Cardiac muscle cell (in vitro differentiated cells and primary cell): ENCODE data around the gene NCAPD2. TPM values are rescaled to one million over a fixed set of nuclear protein-coding genes. Genes with fewer than 3 reads are reported as not detected.
A peak's percentile ranks its signal among the peaks of the same experiment; 100 is the strongest.

Experiments
- DNase-seq, 2 donors: peaks; one replicate each; pipeline versions ENCODE4 v3.0.0 to v3.0.0-alpha.2; 2010 to 2017; ENCODE audit warnings: low read depth in 1 of 2, low spot score in 1 of 2
- H3K27ac ChIP-seq: fragments of 200-600 bp; sonication (generic); 2 replicates; pipeline ENCODE4 v1.5.1; 2016
- H3K27me3 ChIP-seq: fragments of 200-600 bp; sonication (generic); 2 replicates; pipeline ENCODE4 v1.6.0; 2016; ENCODE audit warnings: control low read depth
- H3K36me3 ChIP-seq: fragments of 200-600 bp; sonication (generic); 2 replicates; pipeline ENCODE4 v1.5.1; 2016; ENCODE audit warnings: control low read depth
- H3K4me1 ChIP-seq: fragments of 200-600 bp; sonication (generic); 2 replicates; pipeline ENCODE4 v1.8.1; 2017; ENCODE audit warnings: low read depth, mild to moderate bottlenecking, mixed run types
- H3K4me3 ChIP-seq: fragments of 200-600 bp; sonication (generic); 2 replicates; pipeline ENCODE4 v1.5.1; 2016; ENCODE audit warnings: mild to moderate bottlenecking
- H3K9me3 ChIP-seq: fragments of 200-600 bp; sonication (generic); 2 replicates; pipeline ENCODE4 v1.5.1; 2017; ENCODE audit warnings: low read depth, mild to moderate bottlenecking, control low read depth
- CTCF ChIP-seq: IDR thresholded peaks from 2 replicates; pipeline ENCODE4 v1.5.1; 2012; ENCODE audit warnings: low read depth, mild to moderate bottlenecking, low read length
- polyA plus RNA-seq: library from polyadenylated mRNA; unstranded; fragments of >200 nt; fragmentation: Nextera tagmentation; extraction: Ambion mirVana; gene quantifications from 2 replicates; pipeline ENCODE4 v1.2.1, GENCODE V29; 2016
- total RNA-seq: library from RNA; depleted of rRNA; stranded (reverse); fragments of >200 nt; gene quantifications from 2 replicates; pipeline ENCODE4 v1.2.3, GENCODE V29; 2016

The NCAPD2 gene
- total and polyA plus RNA-seq, 2 experiments from 2014 or later, result 20.2 to 134 TPM

DNA sequence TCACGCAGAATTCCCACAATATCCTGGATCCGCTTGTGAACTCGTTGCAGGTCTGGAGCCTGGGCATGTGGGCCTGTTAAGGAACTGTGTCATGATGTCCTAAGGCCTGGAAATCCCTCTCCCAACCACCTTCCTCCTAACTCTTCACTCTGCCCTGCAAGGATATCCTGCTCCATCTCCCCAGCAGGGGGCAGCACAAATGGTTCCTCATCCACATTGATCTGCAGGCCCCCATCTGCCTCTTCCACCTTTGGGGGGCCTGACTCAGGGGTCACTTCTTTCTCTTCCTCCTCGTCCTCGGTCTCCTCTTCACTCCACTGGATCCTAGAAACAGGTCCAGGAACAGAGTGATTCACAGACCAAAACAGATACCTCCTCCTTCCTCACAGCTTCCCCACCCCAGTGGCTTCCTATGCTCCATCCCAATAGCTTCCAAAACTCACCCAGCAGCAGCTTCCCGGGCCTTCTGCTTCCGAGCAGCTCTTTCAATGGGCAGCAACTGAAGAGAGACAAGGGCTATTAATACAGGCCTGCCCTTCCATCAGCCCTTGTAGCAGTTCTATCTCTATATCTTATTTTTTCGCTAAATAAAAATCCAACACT, 69.6 kb downstream of the NCAPD2 start:
- Histone ChIP-seq H3K27ac (no peak overlapping the region), H3K9me3 (no peaks in the 10 kb centered on the region), H3K4me3 (no peak overlapping the region), H3K36me3 (peaks cover 45% of the 10 kb centered on the region), H3K27me3 (no peaks in the 10 kb centered on the region), H3K4me1 (no peaks in the 10 kb centered on the region)
- peak; percentile 81 for TF ChIP-seq CTCF
- DNase-seq, result peak; percentile 60 to 74

- H3K27ac ChIP-seq, result no peak overlapping the region
Measured at GRCh38 chr12:6567112-6567670, 73.3 kb downstream of the NCAPD2 start.

DNA sequence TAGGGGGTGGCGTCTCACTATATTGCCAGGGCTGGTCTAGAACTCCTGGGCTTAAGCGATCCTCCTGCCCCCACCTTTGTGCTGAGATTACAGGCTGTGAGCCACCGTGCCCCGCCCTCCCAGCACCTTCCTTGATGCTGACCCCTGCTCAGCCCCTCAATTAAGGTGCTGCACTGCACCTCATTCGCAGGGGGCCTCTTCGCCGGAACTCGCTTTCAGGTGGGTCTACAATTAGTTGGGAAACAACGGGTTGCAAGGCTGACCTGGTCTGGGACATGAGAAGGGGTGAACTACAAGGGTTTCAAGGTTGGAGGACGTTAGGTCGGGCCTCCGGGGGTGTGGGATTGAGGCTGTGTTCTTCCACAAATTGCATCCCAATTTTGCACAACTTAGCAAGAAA, 75.4 kb downstream of the NCAPD2 start:
- Histone ChIP-seq H3K36me3 (peaks cover 48% of the 10 kb centered on the region), H3K4me1 (no peaks in the 10 kb centered on the region), H3K9me3 (no peaks in the 10 kb centered on the region), H3K4me3 (no peak overlapping the region), H3K27ac (peak overlapping the region; percentile 81), H3K27me3 (no peaks in the 10 kb centered on the region)
- no peak for TF ChIP-seq CTCF
- DNase-seq, result no peak

More at GRCh38 chr12:6567112-6567670, 73.3 kb downstream of the NCAPD2 start:
- no peak for TF ChIP-seq CTCF
- Histone ChIP-seq H3K36me3 (peaks cover 41% of the 10 kb centered on the region), H3K9me3 (no peaks in the 10 kb centered on the region), H3K27me3 (no peaks in the 10 kb centered on the region), H3K4me3 (peak overlapping the region; percentile 38), H3K4me1 (no peaks in the 10 kb centered on the region)
- no peak for DNase-seq

- no peaks in the 10 kb centered on the region for H3K4me1 ChIP-seq
- no peak for TF ChIP-seq CTCF
- peaks cover 53% of the 10 kb centered on the region for H3K36me3 ChIP-seq
- H3K4me3 ChIP-seq, result no peak overlapping the region
- H3K9me3 ChIP-seq, result no peaks in the 10 kb centered on the region
- peak overlapping the region; percentile 81 for H3K27ac ChIP-seq
- DNase-seq, result no peak
- H3K27me3 ChIP-seq, result no peaks in the 10 kb centered on the region
Measured at GRCh38 chr12:6569786-6570185, 75.9 kb downstream of the NCAPD2 start.

- peak; percentile 51 for TF ChIP-seq CTCF
- H3K4me3 ChIP-seq, result no peak overlapping the region
- H3K4me1 ChIP-seq, result no peaks in the 10 kb centered on the region
- H3K36me3 ChIP-seq, result peaks cover 57% of the 10 kb centered on the region
- H3K27ac ChIP-seq, result no peak overlapping the region
- H3K27me3 ChIP-seq, result no peaks in the 10 kb centered on the region
- peak in 1 of 2 donors; percentile 65 for DNase-seq
- no peaks in the 10 kb centered on the region for H3K9me3 ChIP-seq
Measured at GRCh38 chr12:6570264-6570887, 76.5 kb downstream of the NCAPD2 start.
